SHP77 treated with DMSO at 0.1 percent for 48 hours (cell line): ENCODE data around the gene MTARC2.

Source experiments
- DNase-seq: peaks from one replicate; lab custom pipeline; 2025; lab: John Stamatoyannopoulos, UW

MTARC2 gene

DNA sequence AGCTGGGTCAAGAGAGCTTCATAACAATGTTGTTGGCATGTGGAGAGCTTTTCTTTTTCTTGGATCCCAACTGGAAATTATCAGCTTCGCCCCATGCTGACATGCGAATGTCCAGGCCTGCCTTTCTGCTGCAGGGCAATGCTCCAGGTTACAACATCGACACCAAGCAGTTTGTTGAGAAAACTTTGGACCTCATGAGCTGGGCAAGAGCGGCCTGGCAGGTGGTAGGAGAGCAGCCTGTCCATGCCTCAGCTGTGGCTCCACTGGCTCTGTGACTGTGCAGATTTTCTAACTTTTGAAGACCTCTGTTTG lies 80.0 kb downstream of the MTARC2 start:
- DNase-seq, result no peak

DNA sequence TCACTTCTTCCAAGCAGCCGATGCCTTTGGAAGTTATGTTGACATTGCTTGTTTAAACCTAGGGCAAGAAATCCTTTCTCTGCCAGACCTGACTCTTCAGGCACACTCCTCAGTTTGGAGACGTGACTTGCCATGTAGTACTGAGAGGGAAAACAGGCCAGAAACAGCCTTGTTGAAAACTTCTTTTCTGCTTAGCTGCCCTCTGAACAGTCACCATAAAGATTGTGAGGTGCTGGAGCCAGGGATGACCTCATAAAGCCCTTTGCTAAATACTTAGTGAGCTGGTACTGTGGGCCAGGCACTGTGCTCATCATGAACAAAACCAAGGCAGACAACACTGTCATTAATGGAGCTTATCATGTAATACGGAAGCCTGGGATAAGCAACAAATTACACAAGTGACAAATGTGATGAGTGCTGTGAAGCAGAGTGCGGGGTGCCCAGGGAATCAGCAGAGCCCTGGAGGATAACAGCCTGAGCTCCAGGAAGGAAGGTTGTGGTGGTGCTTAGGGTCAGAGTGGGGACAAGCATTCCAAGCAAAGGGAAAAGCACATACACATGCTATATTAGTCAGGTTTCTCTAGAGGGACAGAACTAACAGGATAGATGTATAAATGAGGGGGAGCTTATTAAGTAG lies 80.9 kb downstream of the MTARC2 start:
- DNase-seq, result no peak

DNA sequence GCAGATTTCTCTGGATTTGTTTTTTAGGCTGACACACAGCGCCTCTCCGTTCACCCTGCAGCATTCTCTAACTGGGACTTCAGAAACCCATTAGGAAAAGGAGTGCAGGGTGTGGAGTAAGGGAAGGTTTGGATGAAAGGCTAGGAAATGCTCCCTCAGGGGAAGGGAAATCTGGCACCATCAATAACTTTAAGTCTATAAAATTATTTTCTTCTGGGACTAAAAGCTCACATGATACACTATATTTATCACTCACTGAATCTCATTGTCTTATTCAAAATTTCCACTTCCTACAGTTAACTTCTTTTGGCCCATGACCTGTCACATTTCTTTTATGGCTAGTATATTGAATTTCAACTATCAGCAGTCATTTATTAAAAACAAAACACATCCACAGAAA lies 85.3 kb downstream of the MTARC2 start:
- DNase-seq, result no peak
